ENCODE data around the gene IP6K2. TPM values are rescaled to one million over a fixed set of nuclear protein-coding genes. Genes with fewer than 3 reads are reported as not detected.
"Not testable (repeated sequence)": the region's sequence is repeated elsewhere in the genome, so short reads cannot be mapped to it uniquely, and the experiment has no call there.

IP6K2 gene, protein sequence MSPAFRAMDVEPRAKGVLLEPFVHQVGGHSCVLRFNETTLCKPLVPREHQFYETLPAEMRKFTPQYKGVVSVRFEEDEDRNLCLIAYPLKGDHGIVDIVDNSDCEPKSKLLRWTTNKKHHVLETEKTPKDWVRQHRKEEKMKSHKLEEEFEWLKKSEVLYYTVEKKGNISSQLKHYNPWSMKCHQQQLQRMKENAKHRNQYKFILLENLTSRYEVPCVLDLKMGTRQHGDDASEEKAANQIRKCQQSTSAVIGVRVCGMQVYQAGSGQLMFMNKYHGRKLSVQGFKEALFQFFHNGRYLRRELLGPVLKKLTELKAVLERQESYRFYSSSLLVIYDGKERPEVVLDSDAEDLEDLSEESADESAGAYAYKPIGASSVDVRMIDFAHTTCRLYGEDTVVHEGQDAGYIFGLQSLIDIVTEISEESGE
- total RNA-seq (2014; rRNA removed; shearing (Covaris generic)) (59.1 and 59.6 TPM in 2 replicates), polyA plus RNA-seq (2016; fragmentation: Nextera tagmentation; extraction: Ambion mirVana) (56.5 and 57.4 TPM in 2 replicates)

DNA sequence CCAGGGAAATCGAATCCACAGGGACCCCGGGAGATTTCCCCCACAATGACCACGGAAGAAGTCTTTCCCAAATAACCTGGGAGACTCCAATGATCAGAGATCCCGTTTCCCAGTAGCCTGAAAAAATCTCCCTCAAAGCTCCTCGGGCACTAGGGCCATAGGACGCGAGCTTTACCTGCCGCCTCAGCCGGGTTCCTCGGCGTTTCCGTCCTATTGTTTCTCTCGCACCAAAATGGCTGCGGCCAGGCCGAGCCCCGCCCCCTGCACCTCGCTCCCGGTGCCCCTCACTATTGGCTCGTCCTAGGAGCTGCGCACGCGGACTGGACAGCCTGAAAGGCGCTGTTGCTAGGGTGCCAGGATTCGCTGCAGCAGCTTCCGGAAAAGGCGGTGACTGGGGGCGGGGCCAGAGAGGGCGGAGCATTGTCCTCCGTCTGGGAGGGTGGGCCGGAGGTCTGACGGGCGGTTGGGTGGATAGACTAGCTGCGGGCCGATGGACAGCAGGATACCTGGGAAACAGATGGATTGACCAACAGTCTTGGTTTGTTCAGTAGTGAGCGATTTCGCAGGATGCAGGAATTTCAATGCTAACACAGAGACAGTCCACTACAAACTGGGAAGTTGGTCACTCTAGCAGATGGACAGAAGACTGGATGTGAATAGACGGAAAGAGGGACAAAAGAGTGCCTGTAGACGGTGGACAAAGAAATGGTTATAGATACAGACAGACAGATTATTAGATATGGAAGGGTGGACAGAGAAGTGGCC is at the start of gene IP6K2:
IP6K2 (minus strand) TSS at position 240 of the 765 bp plus-strand sequence. CDS start 21,930 bp downstream, outside the sequence.
- H3K9ac ChIP-seq, result peak within 1 kb of the TSS; percentile 96
- peak within 1 kb of the TSS; percentile 67 for H3K27ac ChIP-seq
- TF ChIP-seq EZH2phosphoT487 (IDR thresholded peaks at IDR 0.05; ENCODE audit: insufficient read depth, low read depth), result no peak
- TF ChIP-seq EZH2 (IDR thresholded peaks at IDR 0.05; ENCODE audit: insufficient read depth, poor library complexity, severe bottlenecking), result no peak
- peak; percentile 100 for DNase-seq
- H3F3A ChIP-seq (ENCODE audit: insufficient read depth), result peaks cover 7% of the 10 kb centered on the region
- H3K36me3 ChIP-seq (ENCODE audit: low read depth), result peaks cover 6% of the 10 kb centered on the region; the same call in 1 of the 2 replicates
- H3K4me2 ChIP-seq (ENCODE audit: unreplicated experiment), result peak within 1 kb of the TSS; percentile 83
- no peaks in the 10 kb centered on the region for H4K20me1 ChIP-seq (ENCODE audit: insufficient read depth)
- peaks cover 49% of the 10 kb centered on the region for H3K79me2 ChIP-seq (ENCODE audit: insufficient read depth)
- in situ Hi-C loops (cut with MboI), result no loop called here
- peak within 1 kb of the TSS; percentile 94 for H3K4me3 ChIP-seq
- H3K27me3 ChIP-seq (replicated peaks; ENCODE audit: insufficient read depth), result no peaks in the 10 kb centered on the region
- H3K9me2 ChIP-seq (ENCODE audit: insufficient read depth), result no peaks in the 10 kb centered on the region
- H3K9me3 ChIP-seq (ENCODE audit: low read depth), result no peaks in the 10 kb centered on the region
- 1 to 2% methylated on average over 36 to 38 of the region's 38 CpGs for WGBS, 2 experiments (ENCODE audit: low coverage in 1 of 2, low lambda C conversion rate in 2 of 2, missing lambda C conversion rate in 2 of 2)
- peaks cover 15% of the 10 kb centered on the region for H3K4me1 ChIP-seq (ENCODE audit: insufficient read depth)
- peak within 1 kb of the TSS; percentile 81 for H2AFZ ChIP-seq

DNA sequence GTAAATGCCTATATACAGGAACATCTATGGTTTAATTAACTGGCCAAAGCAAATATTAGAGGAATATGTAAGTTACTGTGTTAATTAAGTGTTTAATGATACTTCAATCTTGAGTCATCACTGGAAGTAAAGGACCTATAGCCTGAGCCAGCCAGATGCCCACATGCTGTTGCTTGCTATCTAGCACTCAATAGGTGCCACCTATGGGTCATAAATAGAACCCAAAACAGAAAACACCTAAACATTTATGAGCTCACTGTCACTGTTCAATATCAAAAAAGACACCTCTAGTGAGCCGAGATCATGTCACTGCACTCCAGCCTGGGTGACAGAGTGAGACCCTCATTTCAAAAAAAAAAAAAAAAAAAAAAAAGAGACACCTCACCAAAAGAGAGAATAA is 48.4 kb upstream of the IP6K2 start:
- H3K27ac ChIP-seq, result no peak overlapping the region
- TF ChIP-seq EZH2phosphoT487 (IDR thresholded peaks at IDR 0.05; ENCODE audit: insufficient read depth, low read depth), result no peak
- no peak for TF ChIP-seq EZH2 (IDR thresholded peaks at IDR 0.05; ENCODE audit: insufficient read depth, poor library complexity, severe bottlenecking)
- 96 to 100% methylated on average over 1 of the region's 1 CpG for WGBS, 2 experiments (ENCODE audit: low coverage in 1 of 2, low lambda C conversion rate in 2 of 2, missing lambda C conversion rate in 2 of 2)
- no peak overlapping the region for H2AFZ ChIP-seq
- H3K27me3 ChIP-seq (replicated peaks; ENCODE audit: insufficient read depth), result no peaks in the 10 kb centered on the region
- H3K9me3 ChIP-seq (ENCODE audit: low read depth), result no peaks in the 10 kb centered on the region
- H3K79me2 ChIP-seq (ENCODE audit: insufficient read depth), result no peaks in the 10 kb centered on the region
- H3K9ac ChIP-seq, result no peak overlapping the region
- H3K4me3 ChIP-seq, result no peak overlapping the region
- peaks cover 9% of the 10 kb centered on the region; the same call in 1 of the 2 replicates for H3F3A ChIP-seq (ENCODE audit: insufficient read depth)
- H3K36me3 ChIP-seq (ENCODE audit: low read depth), result peaks cover 8% of the 10 kb centered on the region
- H3K4me2 ChIP-seq (ENCODE audit: unreplicated experiment), result no peak overlapping the region
- peak; percentile 46 for DNase-seq
- in situ Hi-C loops (cut with MboI), result no loop called here
- H3K4me1 ChIP-seq (ENCODE audit: insufficient read depth), result no peaks in the 10 kb centered on the region
- no peaks in the 10 kb centered on the region for H4K20me1 ChIP-seq (ENCODE audit: insufficient read depth)
- H3K9me2 ChIP-seq (ENCODE audit: insufficient read depth), result no peaks in the 10 kb centered on the region

DNA sequence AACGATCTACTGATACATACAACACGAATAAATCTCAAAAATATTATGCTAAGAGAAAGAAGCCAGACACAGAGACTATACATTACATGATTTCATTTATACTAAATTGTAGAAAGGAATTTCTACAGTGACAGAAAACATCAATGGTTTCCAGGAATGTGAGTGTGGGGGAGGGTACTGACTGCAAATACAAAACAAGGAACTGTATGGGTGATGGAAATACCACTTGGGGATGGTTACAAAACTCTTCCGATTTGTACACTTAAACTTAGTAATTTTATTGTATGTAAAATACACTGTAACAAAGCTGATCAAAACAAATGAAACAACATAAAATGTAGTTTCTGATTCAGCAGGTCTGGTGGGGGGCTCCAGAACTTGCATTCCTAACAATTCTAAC is 45.8 kb upstream of the IP6K2 start:
- H2AFZ ChIP-seq, result no peak overlapping the region
- WGBS, 2 experiments (ENCODE audit: low coverage in 1 of 2, low lambda C conversion rate in 2 of 2, missing lambda C conversion rate in 2 of 2), result 84 to 91% methylated on average over 3 of the region's 3 CpGs
- H3K4me3 ChIP-seq, result no peak overlapping the region
- peaks cover 9% of the 10 kb centered on the region; the same call in 1 of the 2 replicates for H3F3A ChIP-seq (ENCODE audit: insufficient read depth)
- in situ Hi-C loops (cut with MboI), result no loop called here
- H3K79me2 ChIP-seq (ENCODE audit: insufficient read depth), result no peaks in the 10 kb centered on the region
- H3K4me2 ChIP-seq (ENCODE audit: unreplicated experiment), result no peak overlapping the region
- peaks cover 8% of the 10 kb centered on the region for H3K36me3 ChIP-seq (ENCODE audit: low read depth)
- no peaks in the 10 kb centered on the region for H3K4me1 ChIP-seq (ENCODE audit: insufficient read depth)
- H3K27ac ChIP-seq, result no peak overlapping the region
- H3K9me3 ChIP-seq (ENCODE audit: low read depth), result no peaks in the 10 kb centered on the region
- TF ChIP-seq EZH2phosphoT487 (IDR thresholded peaks at IDR 0.05; ENCODE audit: insufficient read depth, low read depth), result no peak
- no peak for TF ChIP-seq EZH2 (IDR thresholded peaks at IDR 0.05; ENCODE audit: insufficient read depth, poor library complexity, severe bottlenecking)
- no peaks in the 10 kb centered on the region for H3K9me2 ChIP-seq (ENCODE audit: insufficient read depth)
- no peaks in the 10 kb centered on the region for H4K20me1 ChIP-seq (ENCODE audit: insufficient read depth)
- no peak for DNase-seq
- H3K9ac ChIP-seq, result no peak overlapping the region
- H3K27me3 ChIP-seq (replicated peaks; ENCODE audit: insufficient read depth), result no peaks in the 10 kb centered on the region

DNA sequence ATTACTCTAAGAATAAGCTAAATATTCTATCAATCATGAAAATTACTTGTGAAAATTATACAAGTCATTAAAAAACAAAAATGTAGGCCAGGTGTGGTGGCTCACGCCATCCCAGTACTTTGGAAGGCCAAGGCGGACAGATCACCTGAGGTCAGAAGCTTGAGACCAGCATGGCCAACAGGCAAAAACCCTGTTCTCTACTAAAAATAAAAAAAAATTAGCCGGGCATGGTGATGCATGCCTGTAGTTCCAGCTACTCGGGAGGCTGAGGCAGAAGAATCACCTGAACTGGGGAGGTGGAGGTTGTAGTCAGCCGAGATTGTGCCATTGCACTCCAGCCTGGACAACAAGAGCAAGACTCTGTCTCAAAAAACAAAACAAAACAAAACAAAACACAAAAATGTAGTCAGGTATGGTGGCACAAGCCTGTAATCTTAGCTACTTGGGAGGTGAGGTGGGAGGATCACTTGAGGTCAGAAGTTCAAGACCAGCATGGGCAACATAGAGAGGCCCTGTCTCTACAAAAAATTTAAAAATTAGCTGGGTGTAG is 43.0 kb upstream of the IP6K2 start:
- H3K4me2 ChIP-seq (ENCODE audit: unreplicated experiment); H3K9me2 ChIP-seq (ENCODE audit: insufficient read depth); H3K36me3 ChIP-seq (ENCODE audit: low read depth); H3K27ac ChIP-seq; H2AFZ ChIP-seq; DNase-seq; H3K9me3 ChIP-seq (ENCODE audit: low read depth); H3K79me2 ChIP-seq (ENCODE audit: insufficient read depth); H3K9ac ChIP-seq; H3K27me3 ChIP-seq (replicated peaks; ENCODE audit: insufficient read depth); in situ Hi-C loops (cut with MboI); H3K4me1 ChIP-seq (ENCODE audit: insufficient read depth); H3K4me3 ChIP-seq; H3F3A ChIP-seq (ENCODE audit: insufficient read depth); H4K20me1 ChIP-seq (ENCODE audit: insufficient read depth): not testable (repeated sequence)
- WGBS, 2 experiments (ENCODE audit: low coverage in 1 of 2, low lambda C conversion rate in 2 of 2, missing lambda C conversion rate in 2 of 2), result 99 to 100% methylated on average over 5 of the region's 5 CpGs

DNA sequence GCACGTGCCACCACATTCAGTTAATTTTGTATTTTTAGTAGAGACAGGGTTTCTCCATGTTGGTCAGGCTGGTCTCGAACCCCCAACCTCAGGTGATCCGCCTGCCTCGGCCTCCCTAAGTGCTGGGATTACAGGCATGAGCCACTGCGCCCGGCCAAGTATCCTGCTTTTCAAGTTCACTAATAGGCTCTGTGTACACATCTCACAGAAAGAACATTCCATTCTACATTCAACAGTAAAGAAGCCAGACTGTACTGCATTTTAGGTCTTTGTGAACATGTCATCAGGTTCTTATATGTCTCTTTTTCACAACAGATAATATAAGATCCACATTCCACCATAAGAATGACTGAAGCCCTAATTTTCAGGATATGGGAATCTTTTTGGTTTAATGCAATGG is 42.5 kb upstream of the IP6K2 start:
- H3F3A ChIP-seq (ENCODE audit: insufficient read depth); H3K4me2 ChIP-seq (ENCODE audit: unreplicated experiment); H2AFZ ChIP-seq; H3K9me3 ChIP-seq (ENCODE audit: low read depth); H3K79me2 ChIP-seq (ENCODE audit: insufficient read depth); H3K9ac ChIP-seq; H3K27me3 ChIP-seq (replicated peaks; ENCODE audit: insufficient read depth); H3K4me1 ChIP-seq (ENCODE audit: insufficient read depth); H4K20me1 ChIP-seq (ENCODE audit: insufficient read depth); in situ Hi-C loops (cut with MboI); H3K4me3 ChIP-seq; H3K27ac ChIP-seq; DNase-seq; H3K9me2 ChIP-seq (ENCODE audit: insufficient read depth); H3K36me3 ChIP-seq (ENCODE audit: low read depth): not testable (repeated sequence)
- 97 to 100% methylated on average over 6 of the region's 6 CpGs for WGBS, 2 experiments (ENCODE audit: low coverage in 1 of 2, low lambda C conversion rate in 2 of 2, missing lambda C conversion rate in 2 of 2)
